ENCODE results near the gene HRAS. TPM values are rescaled to one million over a fixed set of nuclear protein-coding genes. Genes with fewer than 3 reads are reported as not detected.
"Not testable (repeated sequence)": the region's sequence is repeated elsewhere in the genome, so short reads cannot be mapped to it uniquely, and the experiment has no call there.

The HRAS gene
- total RNA-seq, 2 donors from 2014 or later: 31.7 to 48.1 TPM

GRCh38 chr11:574632-575312 lies 39.4 kb upstream of the HRAS start:
- Histone ChIP-seq H3K9me3 (no peaks in the 10 kb centered on the region), H3K36me3 (no peaks in the 10 kb centered on the region), H3K4me1 (peaks cover 0 to 46% of the 10 kb centered on the region in 2 donors), H3K27me3 (no peaks in the 10 kb centered on the region), H3K4me3 (peak overlapping the region; percentile 55 to 68), H3K27ac (peak overlapping the region in 1 of 2 donors; percentile 67)
- TF ChIP-seq CTCF (IDR thresholded peaks at IDR 0.05): no peak
- no peak for DNase-seq (ENCODE audit: low spot score)

GRCh38 chr11:574031-574570 lies 38.7 kb upstream of the HRAS start:
- DNase-seq (ENCODE audit: low spot score); H3K9me3 ChIP-seq; H3K27me3 ChIP-seq; H3K36me3 ChIP-seq; H3K27ac ChIP-seq; H3K4me3 ChIP-seq: not testable (repeated sequence)
- H3K4me1 ChIP-seq: peaks cover 0 to 46% of the 10 kb centered on the region in 2 donors

- H3K27ac ChIP-seq: no peak overlapping the region
- no peaks in the 10 kb centered on the region for H3K9me3 ChIP-seq
These were observed 37.9 kb upstream of the HRAS start for GRCh38 chr11:573146-573759.

GRCh38 chr11:571802-572185 lies 36.4 kb upstream of the HRAS start:
- no peaks in the 10 kb centered on the region for H3K36me3 ChIP-seq
- no peak for DNase-seq (ENCODE audit: low spot score)
- no peak overlapping the region for H3K4me3 ChIP-seq
- no peaks in the 10 kb centered on the region for H3K9me3 ChIP-seq
- H3K27me3 ChIP-seq: no peaks in the 10 kb centered on the region
- peaks cover 0 to 38% of the 10 kb centered on the region in 2 donors for H3K4me1 ChIP-seq
- TF ChIP-seq CTCF (IDR thresholded peaks at IDR 0.05): no peak
- no peak overlapping the region for H3K27ac ChIP-seq

More at GRCh38 chr11:573146-573759, 37.9 kb upstream of the HRAS start:
- H3K27me3 ChIP-seq: no peaks in the 10 kb centered on the region
- no peak overlapping the region for H3K4me3 ChIP-seq
- no peaks in the 10 kb centered on the region for H3K36me3 ChIP-seq
- no peak for TF ChIP-seq CTCF (IDR thresholded peaks at IDR 0.05)
- DNase-seq (ENCODE audit: low spot score): no peak
- H3K4me1 ChIP-seq: peaks cover 0 to 41% of the 10 kb centered on the region in 2 donors

GRCh38 chr11:569158-569885 lies 33.9 kb upstream of the HRAS start:
- H3K9me3 ChIP-seq: no peaks in the 10 kb centered on the region
- H3K4me1 ChIP-seq: peaks cover 0 to 26% of the 10 kb centered on the region in 2 donors
- peak overlapping the region; percentile 60 to 74 for H3K4me3 ChIP-seq
- H3K27ac ChIP-seq: peak overlapping the region; percentile 93 to 94
- no peaks in the 10 kb centered on the region for H3K27me3 ChIP-seq
- peak; percentile 67 for DNase-seq (ENCODE audit: low spot score)
- H3K36me3 ChIP-seq: no peaks in the 10 kb centered on the region
- TF ChIP-seq CTCF (IDR thresholded peaks at IDR 0.05): no peak

Data from right atrium auricular region (tissue), 2 donors.